ENCODE measurements around the gene SRSF11.

DNA sequence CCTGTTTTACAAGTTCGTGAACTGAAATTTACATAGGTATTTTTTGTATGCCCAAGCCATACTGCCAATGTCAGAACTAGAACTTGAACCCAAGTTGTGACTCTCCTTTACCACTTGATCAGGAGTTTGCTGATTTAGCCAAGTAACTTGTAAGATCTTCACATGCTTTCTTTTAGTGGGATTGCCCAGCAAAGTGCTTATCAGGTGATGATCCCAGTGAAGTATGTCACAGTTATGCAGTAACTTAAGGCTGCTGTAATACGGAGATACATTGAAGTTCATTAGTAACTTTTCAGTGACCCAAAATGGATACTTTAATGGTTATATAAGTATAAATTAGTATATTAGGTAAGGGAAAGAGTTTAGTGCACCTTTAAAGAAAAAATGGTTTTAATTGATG is 3.8 kb downstream of the SRSF11 start:
- no peak for TF ChIP-seq POLR2A (IDR thresholded peaks at IDR 0.05)
- no peak for TF ChIP-seq POLR2AphosphoS5 (IDR thresholded peaks at IDR 0.05)
